CD4-positive, alpha-beta T cell treated with Interleukin-15 for 4 hours (primary cell): ENCODE data around the gene TNRC6A.
"Not testable (repeated sequence)": the region's sequence is repeated elsewhere in the genome, so short reads cannot be mapped to it uniquely, and the experiment has no call there.

Experiments
- DNase-seq: peaks from one replicate; pipeline ENCODE4 v3.0.0-alpha.2; 2020; ENCODE audit warnings: low spot score

Gene TNRC6A

GRCh38 chr16:24728011-24728410 lies 1.4 kb upstream of the TNRC6A start:
- DNase-seq, result no peak

- DNase-seq, result peak; percentile 53
These were observed 584 bp upstream of the TNRC6A start for GRCh38 chr16:24728891-24729242.

- peak; percentile 27 for DNase-seq
These were observed 732 bp downstream of the TNRC6A start for GRCh38 chr16:24729951-24730815.

DNA sequence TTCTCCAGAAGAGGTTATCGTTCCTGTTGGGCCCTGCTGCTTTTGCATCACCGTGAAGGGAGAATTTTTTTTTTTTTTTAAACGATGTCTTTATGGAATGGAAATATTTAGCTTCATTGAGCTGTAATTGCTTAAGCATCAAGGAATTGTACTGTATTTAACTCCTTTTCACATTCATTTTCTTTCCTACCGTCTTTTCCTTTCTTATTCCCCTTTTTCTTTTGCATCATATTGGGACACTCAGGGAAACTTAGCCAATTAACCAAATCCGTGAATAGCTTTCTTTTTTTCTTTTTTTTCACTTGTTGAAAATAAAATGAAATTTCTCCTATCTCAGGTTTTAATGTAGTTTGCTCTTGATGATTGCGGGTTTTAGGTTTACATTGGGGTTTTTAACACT lies 1.5 kb downstream of the TNRC6A start:
- no peak for DNase-seq

DNA sequence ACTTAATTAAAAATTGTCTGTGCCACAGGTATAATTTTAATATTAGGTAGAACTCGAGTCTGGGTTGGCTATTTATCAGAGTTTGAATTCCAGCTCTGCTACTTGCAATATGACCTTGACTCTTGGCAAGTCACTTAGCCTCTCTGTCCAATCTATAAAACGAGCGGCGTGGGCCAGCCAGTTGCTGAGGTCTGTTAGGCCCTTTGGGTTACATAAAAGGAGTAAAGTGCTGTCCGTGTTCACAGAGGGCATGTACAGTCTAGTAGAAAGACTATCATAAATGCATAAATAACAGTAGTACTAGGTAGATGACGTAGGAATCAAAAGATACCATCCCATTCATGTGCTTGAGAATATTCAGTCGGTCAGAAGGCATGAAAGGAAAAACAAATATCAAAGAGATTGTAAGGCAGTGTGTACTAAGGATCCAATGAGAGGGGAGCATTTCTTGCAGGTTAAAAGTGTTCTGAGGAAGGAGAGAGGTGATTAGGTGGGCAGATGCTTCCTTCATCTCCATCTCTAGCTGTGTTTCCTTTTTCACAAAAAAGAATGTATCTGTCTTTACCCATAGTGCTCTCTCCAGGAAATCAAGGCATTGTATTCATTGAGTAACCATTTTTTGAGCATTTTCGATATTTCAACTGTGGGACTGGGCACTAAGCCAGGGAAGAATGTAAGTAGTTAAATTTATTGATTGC lies 2.4 kb downstream of the TNRC6A start:
- no peak for DNase-seq

GRCh38 chr16:24734382-24734781 lies 4.9 kb downstream of the TNRC6A start:
- no peak for DNase-seq

- no peak for DNase-seq
These were observed 7.3 kb downstream of the TNRC6A start for GRCh38 chr16:24736758-24737157.

DNA sequence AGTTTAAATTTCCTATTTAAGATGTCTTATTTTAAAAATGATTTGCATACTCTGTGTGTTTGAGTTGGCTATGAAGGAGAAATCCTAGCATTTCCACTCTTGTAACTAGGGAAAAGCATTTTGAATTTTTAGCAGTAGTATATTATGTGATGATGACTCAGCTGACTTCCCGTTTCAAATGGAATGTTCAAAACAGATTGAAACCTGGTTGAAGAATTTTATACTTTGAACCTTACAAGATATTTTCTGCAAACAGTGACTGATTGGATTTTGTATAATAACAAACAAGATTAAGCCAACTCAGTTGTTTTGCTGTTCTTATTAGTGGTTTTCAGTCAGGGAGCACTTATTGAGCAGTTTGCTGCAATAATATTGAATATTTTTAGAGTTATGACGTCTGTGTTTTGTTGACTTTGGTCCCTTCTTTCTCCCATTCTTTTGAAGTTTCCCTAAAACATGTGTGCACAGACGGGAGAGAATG lies 8.0 kb downstream of the TNRC6A start:
- no peak for DNase-seq

- DNase-seq, result no peak
These were observed 8.6 kb downstream of the TNRC6A start for GRCh38 chr16:24737916-24738594.

DNA sequence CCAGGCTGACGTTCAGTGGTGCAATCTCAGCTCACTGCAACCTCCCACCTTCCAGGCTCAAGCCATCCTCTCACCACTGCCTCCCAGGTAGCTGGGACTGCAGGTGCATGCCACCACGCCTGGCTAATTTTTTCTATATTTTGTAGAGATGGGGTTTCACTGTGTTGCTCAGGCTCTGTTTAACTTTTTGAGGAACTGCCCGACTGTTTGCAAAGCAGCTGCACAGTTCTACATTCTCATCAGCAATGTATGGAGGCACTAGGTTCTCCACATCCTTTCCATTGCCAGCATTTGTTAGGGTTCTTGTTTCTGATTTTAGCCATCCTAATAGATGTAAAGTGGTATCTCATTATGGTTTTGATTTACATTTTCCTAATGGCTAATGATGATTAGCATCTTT lies 9.4 kb downstream of the TNRC6A start:
- DNase-seq, result no peak

- no peak for DNase-seq
These were observed 12.4 kb downstream of the TNRC6A start for GRCh38 chr16:24741862-24742261.

DNA sequence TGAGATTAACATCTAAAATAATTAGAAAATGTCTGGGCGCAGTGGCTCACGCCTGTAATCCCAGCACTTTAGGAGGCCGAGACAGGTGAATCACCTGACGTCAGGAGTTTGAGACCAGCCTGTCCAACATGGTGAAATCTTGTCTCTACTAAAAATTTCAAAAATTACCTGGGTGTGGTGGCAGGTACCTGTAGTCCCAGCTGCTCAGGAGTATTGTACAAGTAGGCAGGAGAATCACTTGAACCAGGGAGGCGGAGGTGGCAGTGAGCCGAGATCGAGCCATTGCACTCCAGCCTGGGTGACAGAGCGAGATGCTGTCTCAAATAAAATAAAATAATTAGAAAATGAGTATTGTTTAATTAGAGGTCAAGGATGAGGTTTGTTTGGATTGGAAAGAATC lies 13.2 kb downstream of the TNRC6A start:
- not testable (repeated sequence) for DNase-seq

GRCh38 chr16:24745391-24745790 lies 15.9 kb downstream of the TNRC6A start:
- DNase-seq, result no peak

- DNase-seq, result no peak
These were observed 16.3 kb downstream of the TNRC6A start for GRCh38 chr16:24745791-24746190.

DNA sequence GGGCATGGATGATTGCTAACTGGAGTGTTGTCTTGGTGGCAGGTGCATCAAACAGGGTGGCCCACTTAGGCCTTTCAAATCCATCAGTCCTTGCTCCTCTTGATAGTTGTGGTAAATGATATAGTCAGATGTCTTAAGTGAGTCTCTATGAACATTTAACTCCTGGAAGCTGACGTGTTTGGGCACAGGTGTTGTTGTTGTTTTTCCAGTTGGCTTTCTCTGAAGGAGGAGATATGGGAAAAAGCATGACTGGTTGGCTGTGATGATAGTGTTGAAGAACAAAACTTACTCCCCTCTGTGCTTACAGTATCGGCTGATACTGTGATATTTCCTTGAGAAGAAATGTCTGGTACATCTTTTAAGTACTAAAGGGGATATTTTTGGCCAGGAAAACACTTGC lies 18.0 kb downstream of the TNRC6A start:
- DNase-seq, result no peak

DNA sequence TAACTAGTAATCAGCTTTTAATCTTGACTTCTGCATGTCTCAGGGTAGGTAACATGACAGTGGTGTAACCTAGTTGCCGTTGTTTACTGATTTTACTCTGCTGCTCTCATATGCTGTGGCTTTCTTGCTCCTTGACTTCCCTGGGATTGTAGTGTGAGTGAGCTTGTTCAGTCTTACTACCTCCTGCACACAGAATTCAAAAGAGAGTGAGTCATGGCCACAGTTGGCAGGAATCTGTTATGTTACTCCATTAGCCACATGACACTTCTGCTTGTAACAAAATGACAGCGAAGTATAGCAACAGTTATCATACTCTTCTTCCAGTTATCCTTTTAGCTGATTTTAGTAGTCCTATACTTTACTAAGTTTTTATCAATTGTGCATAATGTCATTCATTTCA lies 18.8 kb downstream of the TNRC6A start:
- DNase-seq, result peak; percentile 17

DNA sequence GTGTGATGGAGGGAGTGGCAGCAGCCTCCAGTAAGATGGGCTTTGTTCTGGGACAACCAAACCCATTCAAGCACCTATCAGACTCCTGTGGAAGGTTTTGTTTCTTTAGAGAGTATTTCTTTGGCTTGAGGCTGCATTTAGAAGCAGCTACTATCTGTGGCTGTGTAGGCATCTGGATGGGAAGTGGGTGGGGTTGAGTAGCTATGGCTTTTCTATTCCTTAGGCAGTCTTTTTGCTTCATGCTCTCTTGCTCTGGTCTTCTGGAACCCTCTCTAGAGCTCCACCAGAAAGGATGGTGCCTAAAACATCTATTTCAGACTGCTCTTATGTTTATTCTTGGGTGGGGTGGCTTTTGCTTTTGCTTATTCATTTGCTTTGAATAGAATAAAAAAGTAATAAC lies 19.9 kb downstream of the TNRC6A start:
- no peak for DNase-seq

- DNase-seq, result not testable (repeated sequence)
These were observed 20.4 kb downstream of the TNRC6A start for GRCh38 chr16:24749872-24750271.

DNA sequence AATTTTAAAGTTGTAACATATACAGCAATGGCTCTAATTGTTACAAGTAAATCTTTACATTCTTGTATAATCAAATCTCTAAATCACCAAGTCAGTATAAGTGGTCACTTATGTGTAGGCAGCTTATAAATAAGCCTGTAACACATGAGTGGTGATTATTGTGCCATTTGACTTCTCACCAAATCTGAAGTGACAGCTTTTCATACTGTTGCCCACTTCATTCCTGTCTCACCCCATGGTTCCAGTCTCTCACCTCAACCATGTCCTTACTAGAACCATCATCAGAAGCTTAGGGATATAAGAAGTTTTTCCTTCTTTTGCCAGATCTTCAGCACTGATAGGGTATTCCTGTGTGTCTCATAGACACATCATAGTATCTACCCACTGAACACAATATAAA lies 23.5 kb downstream of the TNRC6A start:
- DNase-seq, result no peak

- peak; percentile 58 for DNase-seq
These were observed 24.0 kb downstream of the TNRC6A start for GRCh38 chr16:24753437-24753836.

DNA sequence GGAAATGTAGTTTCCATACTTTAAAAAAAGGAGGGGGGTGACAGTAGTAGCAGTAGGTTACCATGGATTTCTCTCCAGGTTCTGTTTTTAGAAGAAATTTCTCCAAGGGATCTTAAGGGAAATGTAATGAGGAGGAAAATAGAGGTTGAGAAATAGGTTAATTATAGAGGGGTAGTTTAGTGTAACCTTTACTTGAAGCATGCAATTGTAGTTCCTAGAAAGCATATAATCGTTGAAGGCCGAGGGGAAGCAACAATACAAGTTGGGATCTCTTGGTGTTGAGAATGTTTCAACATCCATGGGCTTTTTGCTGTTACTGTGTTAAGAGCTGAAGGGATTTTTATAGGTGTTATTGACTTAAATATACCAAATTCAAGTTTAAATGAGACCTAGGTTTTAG lies 25.1 kb downstream of the TNRC6A start:
- no peak for DNase-seq

- no peak for DNase-seq
These were observed 25.9 kb downstream of the TNRC6A start for GRCh38 chr16:24755201-24755874.
